ENCODE data around the gene SLC22A4. TPM values are rescaled to one million over a fixed set of nuclear protein-coding genes. Genes with fewer than 3 reads are reported as not detected.

The SLC22A4 gene
- total RNA-seq, 2 experiments from 2014 or later = 0.16 to 0.22 TPM

GRCh38 chr5:132294728-132295504 lies 722 bp downstream of the SLC22A4 start:
- H3K9me3 Mint-ChIP-seq = no peaks in the 10 kb centered on the region
- CTCF ChIA-PET = interaction anchor here (0.6 kb wide), 1 partner anchor 459 kb away, joined by 5 read pairs; no protein-coding TSS in a partner anchor
- Histone ChIP-seq H3K27ac (ENCODE audit: low read depth in 1 of 2, low read length in 2 of 2) (no peak overlapping the region), H3K9me3 (ENCODE audit: control insufficient read depth in 1 of 2, insufficient read depth in 1 of 2, low read length in 2 of 2) (no peaks in the 10 kb centered on the region), H3K36me3 (ENCODE audit: insufficient read depth, low read length) (no peaks in the 10 kb centered on the region), H3K4me3 (ENCODE audit: low read length) (peak overlapping the region; percentile 64), H3K4me1 (ENCODE audit: insufficient read depth, low read length) (peaks cover 26% of the 10 kb centered on the region), H3K27me3 (ENCODE audit: control insufficient read depth in 1 of 2, insufficient read depth in 2 of 2, low read length in 2 of 2) (peaks cover 10 to 19% of the 10 kb centered on the region in 2 experiments)
- H3K4me1 Mint-ChIP-seq (ENCODE audit: low read depth) = peaks cover 10% of the 10 kb centered on the region
- POLR2A ChIA-PET = interaction anchor here (0.9 kb wide), 1 partner anchor 196 kb away, joined by 3 read pairs; the partner anchor contains the start of gene IRF1
- peak overlapping the region; percentile 92 for H3K4me3 Mint-ChIP-seq
- peak; percentile 62 for ATAC-seq (ENCODE audit: poor library complexity)
- H3K27me3 Mint-ChIP-seq = peaks cover 35% of the 10 kb centered on the region
- no peak for TF ChIP-seq CTCF (IDR thresholded peaks at IDR 0.05)
- intact Hi-C loops (cut with DNase I, micrococcal nuclease) = loop anchor here in 1 of 2 experiments (5.0 kb wide), 1 partner anchor 197 kb away; the partner anchor contains the start of gene IRF1
- no peak overlapping the region for H3K27ac Mint-ChIP-seq
- H3K36me3 Mint-ChIP-seq (ENCODE audit: low read depth) = no peaks in the 10 kb centered on the region
- peak in 13 of 14 experiments; percentile 39 to 86 (median 59) for DNase-seq

GRCh38 chr5:132295505-132296411 lies 1.6 kb downstream of the SLC22A4 start:
- no peak for ATAC-seq (ENCODE audit: poor library complexity)
- TF ChIP-seq CTCF (IDR thresholded peaks at IDR 0.05) = no peak

GRCh38 chr5:132296412-132297016 lies 2.3 kb downstream of the SLC22A4 start:
- H3K4me1 Mint-ChIP-seq (ENCODE audit: low read depth) = peaks cover 10% of the 10 kb centered on the region
- no peak for TF ChIP-seq CTCF (IDR thresholded peaks at IDR 0.05)

More at GRCh38 chr5:132295505-132296411, 1.6 kb downstream of the SLC22A4 start:
- peaks cover 32% of the 10 kb centered on the region for H3K27me3 Mint-ChIP-seq
- H3K9me3 ChIP-seq (ENCODE audit: control insufficient read depth in 1 of 2, insufficient read depth in 1 of 2, low read length in 2 of 2) = no peaks in the 10 kb centered on the region
- peaks cover 10% of the 10 kb centered on the region for H3K4me1 Mint-ChIP-seq (ENCODE audit: low read depth)
- no peaks in the 10 kb centered on the region for H3K36me3 ChIP-seq (ENCODE audit: insufficient read depth, low read length)
- ChIA-PET POLR2A (no interaction called here), CTCF (interaction anchor here (0.6 kb wide), 1 partner anchor 458 kb away, joined by 5 read pairs; no protein-coding TSS in a partner anchor)
- peak overlapping the region; percentile 64 for H3K4me3 ChIP-seq (ENCODE audit: low read length)
- intact Hi-C loops (cut with DNase I, micrococcal nuclease) = no loop called here
- H3K27me3 ChIP-seq (ENCODE audit: control insufficient read depth in 1 of 2, insufficient read depth in 2 of 2, low read length in 2 of 2) = peaks cover 10 to 19% of the 10 kb centered on the region in 2 experiments
- no peak overlapping the region for H3K27ac ChIP-seq (ENCODE audit: low read depth in 1 of 2, low read length in 2 of 2)
- H3K4me1 ChIP-seq (ENCODE audit: insufficient read depth, low read length) = peaks cover 26% of the 10 kb centered on the region
- H3K27ac Mint-ChIP-seq = no peak overlapping the region
- H3K4me3 Mint-ChIP-seq = peak overlapping the region; percentile 92
- H3K36me3 Mint-ChIP-seq (ENCODE audit: low read depth) = no peaks in the 10 kb centered on the region
- DNase-seq = no peak
- no peaks in the 10 kb centered on the region for H3K9me3 Mint-ChIP-seq

More at GRCh38 chr5:132296412-132297016, 2.3 kb downstream of the SLC22A4 start:
- H3K4me3 ChIP-seq (ENCODE audit: low read length) = no peak overlapping the region
- Mint-ChIP-seq H3K27ac (no peak overlapping the region), H3K9me3 (no peaks in the 10 kb centered on the region), H3K27me3 (peaks cover 31% of the 10 kb centered on the region), H3K36me3 (ENCODE audit: low read depth) (no peaks in the 10 kb centered on the region), H3K4me3 (peak overlapping the region; percentile 45)
- DNase-seq = no peak
- H3K4me1 ChIP-seq (ENCODE audit: insufficient read depth, low read length) = peaks cover 26% of the 10 kb centered on the region
- ATAC-seq (ENCODE audit: poor library complexity) = no peak
- intact Hi-C loops (cut with DNase I, micrococcal nuclease) = no loop called here
- ChIA-PET POLR2A (no interaction called here), CTCF (no interaction called here)
- H3K36me3 ChIP-seq (ENCODE audit: insufficient read depth, low read length) = no peaks in the 10 kb centered on the region
- peaks cover 10 to 19% of the 10 kb centered on the region in 2 experiments for H3K27me3 ChIP-seq (ENCODE audit: control insufficient read depth in 1 of 2, insufficient read depth in 2 of 2, low read length in 2 of 2)
- H3K9me3 ChIP-seq (ENCODE audit: control insufficient read depth in 1 of 2, insufficient read depth in 1 of 2, low read length in 2 of 2) = no peaks in the 10 kb centered on the region
- no peak overlapping the region for H3K27ac ChIP-seq (ENCODE audit: low read depth in 1 of 2, low read length in 2 of 2)
